Hippocampal formation (tissue), 2 donors: ENCODE data around the gene SIK3.
"Not testable (repeated sequence)": the region's sequence is repeated elsewhere in the genome, so short reads cannot be mapped to it uniquely, and the experiment has no call there.

ENCODE experiments used
- DNase-seq, 2 donors: peaks; one replicate each; lab custom pipeline; 2025; lab: John Stamatoyannopoulos, UW

The SIK3 gene

GRCh38 chr11:117045956-117046355, 52.3 kb downstream of the SIK3 start:
- DNase-seq, result peak; percentile 42 to 94

GRCh38 chr11:117045196-117045595, 53.0 kb downstream of the SIK3 start:
- peak in 1 of 2 donors; percentile 49 for DNase-seq

- DNase-seq, result no peak
Measured at GRCh38 chr11:117044287-117045035, 53.8 kb downstream of the SIK3 start.

- no peak for DNase-seq
Measured at GRCh38 chr11:117042689-117043088, 55.5 kb downstream of the SIK3 start.

GRCh38 chr11:117039900-117040299, 58.3 kb downstream of the SIK3 start:
- no peak for DNase-seq

GRCh38 chr11:117039270-117039669, 59.0 kb downstream of the SIK3 start:
- DNase-seq, result no peak

- no peak for DNase-seq
Measured at GRCh38 chr11:117037975-117038350, 60.3 kb downstream of the SIK3 start.

GRCh38 chr11:117037279-117037974, 60.8 kb downstream of the SIK3 start:
- DNase-seq, result peak in 1 of 2 donors; percentile 48

GRCh38 chr11:117034901-117035300, 63.3 kb downstream of the SIK3 start:
- no peak for DNase-seq

- no peak for DNase-seq
Measured at GRCh38 chr11:117026593-117027330, 71.5 kb downstream of the SIK3 start.

GRCh38 chr11:117023707-117024106, 74.5 kb downstream of the SIK3 start:
- not testable (repeated sequence) for DNase-seq

GRCh38 chr11:117023178-117023577, 75.0 kb downstream of the SIK3 start:
- no peak for DNase-seq

GRCh38 chr11:117022526-117022925, 75.7 kb downstream of the SIK3 start:
- peak in 1 of 2 donors; percentile 56 for DNase-seq

GRCh38 chr11:117020869-117021564, 77.2 kb downstream of the SIK3 start:
- DNase-seq, result no peak

- DNase-seq, result no peak
Measured at GRCh38 chr11:117020287-117020686, 77.9 kb downstream of the SIK3 start.

- no peak for DNase-seq
Measured at GRCh38 chr11:117019871-117020270, 78.4 kb downstream of the SIK3 start.

- DNase-seq, result no peak
Measured at GRCh38 chr11:117017456-117017855, 80.8 kb downstream of the SIK3 start.

GRCh38 chr11:117016747-117017146, 81.5 kb downstream of the SIK3 start:
- no peak for DNase-seq

- no peak for DNase-seq
Measured at GRCh38 chr11:117016246-117016645, 82.0 kb downstream of the SIK3 start.

GRCh38 chr11:117011541-117011898, 86.7 kb downstream of the SIK3 start:
- no peak for DNase-seq

- DNase-seq, result peak in 1 of 2 donors; percentile 36
Measured at GRCh38 chr11:117010808-117011540, 87.3 kb downstream of the SIK3 start.
